Measurements from ENCODE around the gene CCP110.
"Not testable (repeated sequence)": the region's sequence is repeated elsewhere in the genome, so short reads cannot be mapped to it uniquely, and the experiment has no call there.

The CCP110 gene

GRCh38 chr16:19524356-19524615 lies 544 bp downstream of the CCP110 start:
- peak overlapping the region; percentile 72 to 73 for H3K9ac ChIP-seq (ENCODE audit: low read length in 2 of 2)
- peaks cover 35% of the 10 kb centered on the region for H3K4me1 ChIP-seq (ENCODE audit: control insufficient read depth, insufficient read depth, low read length)
- no peak overlapping the region for H3K27ac ChIP-seq (ENCODE audit: low read length)

GRCh38 chr16:19524616-19525384 lies 1.1 kb downstream of the CCP110 start:
- Histone ChIP-seq H3K4me3 (ENCODE audit: low read length in 2 of 2) (peak overlapping the region; percentile 75 to 94), H3K36me3 (ENCODE audit: control insufficient read depth in 2 of 2, insufficient read depth in 2 of 2, low read length in 2 of 2) (peaks cover 0 to 8% of the 10 kb centered on the region in 2 donors), H3K27me3 (ENCODE audit: control insufficient read depth in 1 of 2, insufficient read depth in 2 of 2, low read length in 2 of 2) (no peaks in the 10 kb centered on the region), H3K9me3 (ENCODE audit: control insufficient read depth in 2 of 2, low read length in 2 of 2) (no peaks in the 10 kb centered on the region), H3K27ac (ENCODE audit: low read length) (no peak overlapping the region), H3K4me1 (ENCODE audit: control insufficient read depth, insufficient read depth, low read length) (peaks cover 33% of the 10 kb centered on the region), H3K9ac (ENCODE audit: low read length in 2 of 2) (peak overlapping the region; percentile 72 to 73)

More at GRCh38 chr16:19524356-19524615, 544 bp downstream of the CCP110 start:
- peak overlapping the region; percentile 75 to 94 for H3K4me3 ChIP-seq (ENCODE audit: low read length in 2 of 2)
- peaks cover 0 to 8% of the 10 kb centered on the region in 2 donors for H3K36me3 ChIP-seq (ENCODE audit: control insufficient read depth in 2 of 2, insufficient read depth in 2 of 2, low read length in 2 of 2)
- no peaks in the 10 kb centered on the region for H3K27me3 ChIP-seq (ENCODE audit: control insufficient read depth in 1 of 2, insufficient read depth in 2 of 2, low read length in 2 of 2)
- no peaks in the 10 kb centered on the region for H3K9me3 ChIP-seq (ENCODE audit: control insufficient read depth in 2 of 2, low read length in 2 of 2)

- H3K36me3 ChIP-seq (ENCODE audit: control insufficient read depth in 2 of 2, insufficient read depth in 2 of 2, low read length in 2 of 2) = peaks cover 0 to 8% of the 10 kb centered on the region in 2 donors
- H3K9me3 ChIP-seq (ENCODE audit: control insufficient read depth in 2 of 2, low read length in 2 of 2) = no peaks in the 10 kb centered on the region
- H3K27me3 ChIP-seq (ENCODE audit: control insufficient read depth in 1 of 2, insufficient read depth in 2 of 2, low read length in 2 of 2) = no peaks in the 10 kb centered on the region
- peak overlapping the region; percentile 75 to 94 for H3K4me3 ChIP-seq (ENCODE audit: low read length in 2 of 2)
- H3K9ac ChIP-seq (ENCODE audit: low read length in 2 of 2) = peak overlapping the region in 1 of 2 donors; percentile 73
- peaks cover 28% of the 10 kb centered on the region for H3K4me1 ChIP-seq (ENCODE audit: control insufficient read depth, insufficient read depth, low read length)
- H3K27ac ChIP-seq (ENCODE audit: low read length) = no peak overlapping the region
These were observed 1.6 kb downstream of the CCP110 start for GRCh38 chr16:19525385-19525723.

- no peaks in the 10 kb centered on the region for H3K9me3 ChIP-seq (ENCODE audit: control insufficient read depth in 2 of 2, low read length in 2 of 2)
- no peaks in the 10 kb centered on the region for H3K27me3 ChIP-seq (ENCODE audit: control insufficient read depth in 1 of 2, insufficient read depth in 2 of 2, low read length in 2 of 2)
- peaks cover 3 to 8% of the 10 kb centered on the region in 2 donors for H3K36me3 ChIP-seq (ENCODE audit: control insufficient read depth in 2 of 2, insufficient read depth in 2 of 2, low read length in 2 of 2)
- H3K4me1 ChIP-seq (ENCODE audit: control insufficient read depth, insufficient read depth, low read length) = peaks cover 16% of the 10 kb centered on the region
- H3K9ac ChIP-seq (ENCODE audit: low read length in 2 of 2) = no peak overlapping the region
- H3K4me3 ChIP-seq (ENCODE audit: low read length in 2 of 2) = no peak overlapping the region
- H3K27ac ChIP-seq (ENCODE audit: low read length) = no peak overlapping the region
These were observed 3.4 kb downstream of the CCP110 start for GRCh38 chr16:19527161-19527560.

GRCh38 chr16:19528666-19529065 lies 4.9 kb downstream of the CCP110 start:
- H3K4me1 ChIP-seq (ENCODE audit: control insufficient read depth, insufficient read depth, low read length) = peaks cover 12% of the 10 kb centered on the region
- no peak overlapping the region for H3K27ac ChIP-seq (ENCODE audit: low read length)
- no peaks in the 10 kb centered on the region for H3K27me3 ChIP-seq (ENCODE audit: control insufficient read depth in 1 of 2, insufficient read depth in 2 of 2, low read length in 2 of 2)
- H3K36me3 ChIP-seq (ENCODE audit: control insufficient read depth in 2 of 2, insufficient read depth in 2 of 2, low read length in 2 of 2) = peaks cover 5 to 8% of the 10 kb centered on the region in 2 donors
- no peaks in the 10 kb centered on the region for H3K9me3 ChIP-seq (ENCODE audit: control insufficient read depth in 2 of 2, low read length in 2 of 2)
- H3K9ac ChIP-seq (ENCODE audit: low read length in 2 of 2) = no peak overlapping the region
- no peak overlapping the region for H3K4me3 ChIP-seq (ENCODE audit: low read length in 2 of 2)

- Histone ChIP-seq H3K4me1 (ENCODE audit: control insufficient read depth, insufficient read depth, low read length) (no peaks in the 10 kb centered on the region), H3K9me3 (ENCODE audit: control insufficient read depth in 2 of 2, low read length in 2 of 2) (no peaks in the 10 kb centered on the region), H3K27ac (ENCODE audit: low read length) (no peak overlapping the region), H3K27me3 (ENCODE audit: control insufficient read depth in 1 of 2, insufficient read depth in 2 of 2, low read length in 2 of 2) (no peaks in the 10 kb centered on the region), H3K4me3 (ENCODE audit: low read length in 2 of 2) (no peak overlapping the region), H3K36me3 (ENCODE audit: control insufficient read depth in 2 of 2, insufficient read depth in 2 of 2, low read length in 2 of 2) (peaks cover 18 to 22% of the 10 kb centered on the region in 2 donors), H3K9ac (ENCODE audit: low read length in 2 of 2) (no peak overlapping the region)
These were observed 8.9 kb downstream of the CCP110 start for GRCh38 chr16:19532601-19533000.

- Histone ChIP-seq H3K27ac (ENCODE audit: low read length) (no peak overlapping the region), H3K4me3 (ENCODE audit: low read length in 2 of 2) (no peak overlapping the region), H3K27me3 (ENCODE audit: control insufficient read depth in 1 of 2, insufficient read depth in 2 of 2, low read length in 2 of 2) (no peaks in the 10 kb centered on the region), H3K9ac (ENCODE audit: low read length in 2 of 2) (no peak overlapping the region), H3K36me3 (ENCODE audit: control insufficient read depth in 2 of 2, insufficient read depth in 2 of 2, low read length in 2 of 2) (peaks cover 25% of the 10 kb centered on the region in 2 donors), H3K4me1 (ENCODE audit: control insufficient read depth, insufficient read depth, low read length) (no peaks in the 10 kb centered on the region), H3K9me3 (ENCODE audit: control insufficient read depth in 2 of 2, low read length in 2 of 2) (no peaks in the 10 kb centered on the region)
These were observed 16.7 kb downstream of the CCP110 start for GRCh38 chr16:19540241-19540970.

- no peak overlapping the region for H3K9ac ChIP-seq (ENCODE audit: low read length in 2 of 2)
- H3K4me3 ChIP-seq (ENCODE audit: low read length in 2 of 2) = no peak overlapping the region
- no peaks in the 10 kb centered on the region for H3K4me1 ChIP-seq (ENCODE audit: control insufficient read depth, insufficient read depth, low read length)
- H3K27me3 ChIP-seq (ENCODE audit: control insufficient read depth in 1 of 2, insufficient read depth in 2 of 2, low read length in 2 of 2) = no peaks in the 10 kb centered on the region
- H3K36me3 ChIP-seq (ENCODE audit: control insufficient read depth in 2 of 2, insufficient read depth in 2 of 2, low read length in 2 of 2) = peaks cover 11 to 13% of the 10 kb centered on the region in 2 donors
- H3K9me3 ChIP-seq (ENCODE audit: control insufficient read depth in 2 of 2, low read length in 2 of 2) = no peaks in the 10 kb centered on the region
- H3K27ac ChIP-seq (ENCODE audit: low read length) = no peak overlapping the region
These were observed 18.5 kb downstream of the CCP110 start for GRCh38 chr16:19542138-19542821.

- not testable (repeated sequence) for H3K27ac ChIP-seq (ENCODE audit: low read length); H3K9ac ChIP-seq (ENCODE audit: low read length in 2 of 2); H3K4me3 ChIP-seq (ENCODE audit: low read length in 2 of 2); H3K4me1 ChIP-seq (ENCODE audit: control insufficient read depth, insufficient read depth, low read length); H3K9me3 ChIP-seq (ENCODE audit: control insufficient read depth in 2 of 2, low read length in 2 of 2); H3K27me3 ChIP-seq (ENCODE audit: control insufficient read depth in 1 of 2, insufficient read depth in 2 of 2, low read length in 2 of 2)
- H3K36me3 ChIP-seq (ENCODE audit: control insufficient read depth in 2 of 2, insufficient read depth in 2 of 2, low read length in 2 of 2) = peaks cover 13% of the 10 kb centered on the region in 2 donors
These were observed 19.7 kb downstream of the CCP110 start for GRCh38 chr16:19543278-19543996.

GRCh38 chr16:19548144-19548543 lies 24.4 kb downstream of the CCP110 start:
- no peak overlapping the region for H3K4me3 ChIP-seq (ENCODE audit: low read length in 2 of 2)
- H3K9ac ChIP-seq (ENCODE audit: low read length in 2 of 2) = no peak overlapping the region
- no peaks in the 10 kb centered on the region for H3K4me1 ChIP-seq (ENCODE audit: control insufficient read depth, insufficient read depth, low read length)
- H3K27me3 ChIP-seq (ENCODE audit: control insufficient read depth in 1 of 2, insufficient read depth in 2 of 2, low read length in 2 of 2) = no peaks in the 10 kb centered on the region
- peaks cover 7% of the 10 kb centered on the region in 2 donors for H3K36me3 ChIP-seq (ENCODE audit: control insufficient read depth in 2 of 2, insufficient read depth in 2 of 2, low read length in 2 of 2)
- no peaks in the 10 kb centered on the region for H3K9me3 ChIP-seq (ENCODE audit: control insufficient read depth in 2 of 2, low read length in 2 of 2)
- H3K27ac ChIP-seq (ENCODE audit: low read length) = no peak overlapping the region
